SK-N-MC (cell line): Measurements from ENCODE around the gene CCDC117.

Experiments
- EZH2 ChIP-seq: fragments of 200-600 bp; sonication (generic); IDR thresholded peaks from one replicate; pipeline ENCODE4 v1.6.1; 2017; ENCODE audit warnings: antibody characterized with exemption
- FOXP2 ChIP-seq: optimal IDR thresholded peaks from 2 replicates; pipeline ENCODE3; 2011; ENCODE audit warnings: mild to moderate bottlenecking, moderate library complexity; ENCODE audit not compliant: insufficient read depth; ENCODE audit errors: extremely low read length, control extremely low read depth
- POLR2AphosphoS5 ChIP-seq: IDR thresholded peaks from 2 replicates; pipeline ENCODE4 v1.6.1; 2012; ENCODE audit warnings: mild to moderate bottlenecking, low read depth, low read length, borderline replicate concordance

DNA sequence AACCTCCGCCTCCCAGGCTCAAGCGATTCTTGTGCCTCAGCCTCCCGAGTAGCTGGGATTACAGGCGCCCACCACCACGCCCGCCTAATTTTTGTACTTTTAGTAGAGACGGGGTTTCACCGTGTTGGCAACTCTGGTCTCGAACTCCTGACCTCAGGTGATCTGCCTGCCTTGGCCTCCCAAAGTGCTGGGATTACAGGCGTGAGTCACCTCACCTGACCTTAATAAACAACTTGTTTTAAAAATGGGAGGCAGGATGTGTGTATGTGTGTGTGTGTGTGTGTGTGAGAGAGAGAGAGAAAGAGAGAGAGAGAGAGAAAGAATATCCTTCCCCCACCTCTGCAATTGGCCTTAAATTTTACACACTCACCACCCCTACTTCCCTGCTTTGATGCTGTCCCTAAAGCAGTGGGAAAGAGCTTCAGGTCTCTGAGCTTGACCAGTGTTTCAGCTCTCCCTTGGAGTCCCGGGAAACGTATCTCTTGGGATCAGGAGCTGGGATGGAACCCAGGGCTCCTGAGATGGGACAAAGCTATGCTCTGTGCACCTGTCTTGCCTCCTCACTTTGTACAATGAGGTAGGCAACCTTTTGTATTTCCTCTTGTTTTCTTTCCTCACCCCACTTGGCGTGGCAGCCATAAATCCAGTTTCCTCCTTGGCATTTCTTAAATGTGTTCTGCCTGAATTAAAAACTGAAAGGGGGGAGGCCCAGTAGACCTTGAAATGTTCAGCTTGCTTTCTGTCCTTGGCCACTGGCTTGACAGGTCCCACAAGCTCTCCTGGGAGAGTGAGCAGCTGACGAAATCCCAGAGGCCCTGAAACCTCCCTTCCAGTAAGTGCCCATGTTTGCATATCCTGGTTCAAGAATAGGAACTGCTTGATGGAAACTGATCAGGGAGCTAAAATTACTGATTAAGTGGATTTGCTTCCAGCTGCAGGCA lies 45.7 kb downstream of the CCDC117 start:
- no peak for TF ChIP-seq POLR2AphosphoS5
- no peak for TF ChIP-seq EZH2
- TF ChIP-seq FOXP2, result no peak
